Measurements from ENCODE around the gene SMIM28. TPM values are rescaled to one million over a fixed set of nuclear protein-coding genes. Genes with fewer than 3 reads are reported as not detected.

SMIM28 gene
- total and polyA plus RNA-seq, 12 donors: not detected

DNA sequence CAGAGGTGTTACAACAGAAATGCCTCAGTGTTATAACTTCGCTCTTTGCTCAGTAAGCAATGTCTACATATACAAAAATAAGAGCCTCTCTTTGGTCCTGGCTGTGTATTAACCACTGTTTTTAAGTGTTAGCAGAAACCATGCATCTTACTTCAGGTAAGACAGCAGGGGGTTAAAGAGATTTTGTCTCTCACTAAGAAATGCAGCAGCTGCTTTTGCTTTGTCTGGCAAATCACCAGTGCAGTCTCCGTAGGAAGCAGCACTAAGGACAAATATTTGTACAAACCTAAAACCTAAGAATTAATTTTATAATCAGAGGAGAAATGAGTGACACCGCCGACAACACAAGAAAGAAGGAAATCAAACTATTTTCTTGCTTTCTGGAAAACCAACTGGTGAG lies 758 bp downstream of the SMIM28 start:
- H3K4me3 ChIP-seq: no peak overlapping the region
- no peak overlapping the region for H3K27ac ChIP-seq
- no peak for DNase-seq
- no peaks in the 10 kb centered on the region for H3K27me3 ChIP-seq
- no peak for ATAC-seq
- no peaks in the 10 kb centered on the region for H3K36me3 ChIP-seq
- H3K4me1 ChIP-seq: no peaks in the 10 kb centered on the region
- WGBS, 2 donors: 73 to 77% methylated on average over 4 of the region's 4 CpGs
- intact Hi-C loops (cut with DNase I): no loop called here
- H3K9me3 ChIP-seq: no peaks in the 10 kb centered on the region
- TF ChIP-seq, protein P1, sequence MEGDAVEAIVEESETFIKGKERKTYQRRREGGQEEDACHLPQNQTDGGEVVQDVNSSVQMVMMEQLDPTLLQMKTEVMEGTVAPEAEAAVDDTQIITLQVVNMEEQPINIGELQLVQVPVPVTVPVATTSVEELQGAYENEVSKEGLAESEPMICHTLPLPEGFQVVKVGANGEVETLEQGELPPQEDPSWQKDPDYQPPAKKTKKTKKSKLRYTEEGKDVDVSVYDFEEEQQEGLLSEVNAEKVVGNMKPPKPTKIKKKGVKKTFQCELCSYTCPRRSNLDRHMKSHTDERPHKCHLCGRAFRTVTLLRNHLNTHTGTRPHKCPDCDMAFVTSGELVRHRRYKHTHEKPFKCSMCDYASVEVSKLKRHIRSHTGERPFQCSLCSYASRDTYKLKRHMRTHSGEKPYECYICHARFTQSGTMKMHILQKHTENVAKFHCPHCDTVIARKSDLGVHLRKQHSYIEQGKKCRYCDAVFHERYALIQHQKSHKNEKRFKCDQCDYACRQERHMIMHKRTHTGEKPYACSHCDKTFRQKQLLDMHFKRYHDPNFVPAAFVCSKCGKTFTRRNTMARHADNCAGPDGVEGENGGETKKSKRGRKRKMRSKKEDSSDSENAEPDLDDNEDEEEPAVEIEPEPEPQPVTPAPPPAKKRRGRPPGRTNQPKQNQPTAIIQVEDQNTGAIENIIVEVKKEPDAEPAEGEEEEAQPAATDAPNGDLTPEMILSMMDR (IDR thresholded peaks at IDR 0.05): no peak

DNA sequence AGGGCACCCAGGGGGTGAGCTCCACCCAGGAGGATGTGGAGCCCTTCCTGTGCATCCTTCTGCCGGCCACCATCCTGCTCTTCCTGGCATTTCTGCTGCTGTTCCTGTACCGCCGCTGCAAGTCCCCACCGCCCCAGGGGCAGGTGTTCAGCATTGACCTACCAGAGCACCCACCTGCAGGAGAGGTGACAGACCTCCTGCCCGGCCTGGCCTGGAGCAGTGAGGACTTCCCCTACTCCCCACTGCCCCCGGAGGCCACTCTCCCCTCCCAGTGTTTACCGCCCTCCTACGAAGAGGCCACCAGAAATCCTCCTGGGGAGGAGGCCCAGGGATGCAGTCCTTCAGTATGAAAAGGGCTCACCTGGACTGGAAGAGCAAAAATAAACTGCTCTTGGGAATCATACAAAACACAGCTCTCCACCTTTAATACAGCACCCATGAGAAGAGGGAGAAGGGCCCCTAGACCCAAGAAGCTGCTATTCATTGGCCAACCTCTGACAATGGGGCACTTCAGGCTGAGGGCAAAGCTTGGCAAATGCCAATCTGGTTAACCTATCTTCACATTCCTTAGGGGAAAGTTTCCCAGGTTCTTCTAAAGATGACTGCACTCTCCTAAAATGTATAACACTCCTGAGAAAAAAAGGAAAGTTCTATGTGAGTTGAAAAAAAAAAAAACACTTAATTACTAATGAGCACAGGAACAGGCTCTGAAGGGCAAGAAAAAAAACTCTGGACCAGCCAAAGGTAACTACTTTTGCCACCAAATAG lies 5.0 kb downstream of the SMIM28 start:
- Histone ChIP-seq H3K36me3 (no peaks in the 10 kb centered on the region), H3K27ac (no peak overlapping the region), H3K4me1 (no peaks in the 10 kb centered on the region), H3K27me3 (no peaks in the 10 kb centered on the region), H3K4me3 (no peak overlapping the region), H3K9me3 (no peaks in the 10 kb centered on the region)
- DNase-seq (no peak), ATAC-seq (no peak)
- TF ChIP-seq, protein P1 (IDR thresholded peaks at IDR 0.05): no peak
- 73 to 85% methylated on average over 8 of the region's 8 CpGs for WGBS, 2 donors
- intact Hi-C loops (cut with DNase I): no loop called here

DNA sequence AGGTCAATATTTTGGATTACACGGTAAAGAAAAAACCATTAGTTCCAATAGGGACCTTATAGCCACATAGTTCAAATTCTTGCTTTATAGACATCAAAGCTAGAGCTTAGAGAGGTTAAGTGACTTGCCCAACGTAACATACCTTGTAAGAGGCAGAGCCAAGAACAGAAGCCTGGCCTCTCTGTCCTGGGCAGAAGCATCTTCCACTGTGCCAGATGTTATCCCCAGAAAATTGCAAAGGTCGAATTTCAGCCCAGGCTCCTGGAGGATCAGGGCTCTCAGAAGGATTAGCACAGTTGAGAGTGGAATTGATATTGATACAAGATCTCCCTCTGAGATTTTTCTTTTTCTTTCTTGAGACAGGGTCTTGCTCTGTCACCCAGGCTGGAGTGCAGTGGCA lies 6.1 kb downstream of the SMIM28 start:
- H3K27ac ChIP-seq: no peak overlapping the region
- H3K27me3 ChIP-seq: no peaks in the 10 kb centered on the region
- no peaks in the 10 kb centered on the region for H3K4me1 ChIP-seq
- H3K9me3 ChIP-seq: no peaks in the 10 kb centered on the region
- DNase-seq (no peak), ATAC-seq (no peak)
- H3K4me3 ChIP-seq: no peak overlapping the region
- 80 to 82% methylated on average over 3 of the region's 3 CpGs for WGBS, 2 donors
- intact Hi-C loops (cut with DNase I): no loop called here
- H3K36me3 ChIP-seq: no peaks in the 10 kb centered on the region
- TF ChIP-seq, protein P1 (IDR thresholded peaks at IDR 0.05): no peak

DNA sequence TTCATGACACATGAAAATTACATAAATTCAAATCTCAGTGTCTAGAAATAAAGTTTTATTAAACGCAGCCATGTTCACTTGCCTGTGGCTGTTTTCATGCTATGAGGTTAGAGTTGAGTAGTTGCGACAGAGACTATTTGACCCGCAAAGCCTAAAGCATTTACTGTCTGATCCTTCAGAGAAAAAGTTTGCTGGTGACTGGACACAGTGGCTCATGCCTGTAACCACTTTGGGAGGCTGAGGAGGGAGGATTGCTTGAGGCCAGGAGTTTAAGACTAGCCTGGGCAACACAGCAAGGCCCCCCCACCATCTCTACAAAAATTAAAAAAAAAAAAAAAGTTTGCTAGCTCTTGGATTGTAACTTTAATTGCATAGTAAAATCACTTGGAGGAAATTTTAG lies 9.2 kb downstream of the SMIM28 start:
- TF ChIP-seq, protein P1 (IDR thresholded peaks at IDR 0.05): no peak
- Histone ChIP-seq H3K27me3 (no peaks in the 10 kb centered on the region), H3K27ac (no peak overlapping the region), H3K4me3 (no peak overlapping the region), H3K9me3 (no peaks in the 10 kb centered on the region), H3K4me1 (no peaks in the 10 kb centered on the region), H3K36me3 (no peaks in the 10 kb centered on the region)
- DNase-seq: no peak
- 95 to 98% methylated on average over 3 of the region's 3 CpGs for WGBS, 2 donors
- no peak for ATAC-seq
- intact Hi-C loops (cut with DNase I): no loop called here
